H1 (cell line): ENCODE data around the gene THAP7. TPM values are rescaled to one million over a fixed set of nuclear protein-coding genes. Genes with fewer than 3 reads are reported as not detected.
"Not testable (repeated sequence)": the region's sequence is repeated elsewhere in the genome, so short reads cannot be mapped to it uniquely, and the experiment has no call there.

Experiments
- CTCF ChIA-PET: fragments of 300-600 bp; sonication (Branson Sonifier 250); formaldehyde crosslinking; loops from one replicate; lab custom pipeline; 2021; ENCODE audit not compliant: partially characterized antibody; lab: Charles Lee
- POLR2A ChIA-PET: fragments of 300-600 bp; sonication (Branson Sonifier 250); formaldehyde crosslinking; loops from one replicate; lab custom pipeline; 2021; ENCODE audit warnings: inconsistent platforms; ENCODE audit not compliant: partially characterized antibody; lab: Charles Lee
- DNase-seq, 2 experiments: peaks; one replicate each; pipeline versions ENCODE4 v3.0.0 to v3.0.0-alpha.2; 2010 to 2022; ENCODE audit warnings: low spot score in 2 of 2, low read depth in 1 of 2, mixed read lengths in 1 of 2
- FAIRE-seq: peaks from 2 replicates; lab custom pipeline; 2011; peaks lifted over from hg19 to GRCh38; lab: Jason Lieb, UNC
- H2AFZ ChIP-seq: 2 replicates; pipeline ENCODE4 v1.8.1; 2012; ENCODE audit warnings: low read length, inconsistent platforms
- H2AK5ac ChIP-seq: 2 replicates; pipeline ENCODE4 v1.6.1; 2013; ENCODE audit warnings: low read depth, low read length
- H2BK120ac ChIP-seq: replicated peaks from 2 replicates; pipeline ENCODE3; 2013; ENCODE audit warnings: low read depth, low read length, inconsistent platforms
- H2BK12ac ChIP-seq: 2 replicates; pipeline ENCODE4 v1.6.1; 2013; ENCODE audit warnings: low read depth, low read length
- H2BK15ac ChIP-seq: 2 replicates; pipeline ENCODE4 v1.6.1; 2013; ENCODE audit warnings: low read length
- H2BK20ac ChIP-seq: 2 replicates; pipeline ENCODE4 v1.6.1; 2013; ENCODE audit warnings: low read length
- H2BK5ac ChIP-seq: 2 replicates; pipeline ENCODE4 v1.6.1; 2013; ENCODE audit warnings: low read depth, low read length
- H3K14ac ChIP-seq: 2 replicates; pipeline ENCODE4 v1.6.1; 2013; ENCODE audit warnings: inconsistent platforms; ENCODE audit not compliant: insufficient read length
- H3K18ac ChIP-seq: 2 replicates; pipeline ENCODE4 v1.6.1; 2013; ENCODE audit warnings: low read length; ENCODE audit errors: extremely low read depth
- H3K23ac ChIP-seq: 2 replicates; pipeline ENCODE4 v1.6.1; 2013; ENCODE audit warnings: inconsistent platforms; ENCODE audit not compliant: insufficient read length
- H3K23me2 ChIP-seq: 2 replicates; pipeline ENCODE4 v1.6.1; 2013; ENCODE audit warnings: low read depth, low read length
- H3K27ac ChIP-seq: 2 replicates; pipeline ENCODE4 v1.6.1; 2011; ENCODE audit warnings: low read depth, low read length, inconsistent platforms
- H3K27me3 ChIP-seq, 4 experiments: replicated peaks in 1 of 4; 1 replicate in 1 of 4; 2 replicates in 3 of 4; pipeline versions ENCODE4 v1.6.1 to v1.8.1; 2011 to 2013; ENCODE audit warnings: low read length in 3 of 4, mild to moderate bottlenecking in 3 of 4, inconsistent platforms in 2 of 4, mixed read lengths in 2 of 4, moderate library complexity in 1 of 4; ENCODE audit not compliant: control insufficient read depth in 3 of 4, insufficient read depth in 3 of 4; ENCODE audit errors: extremely low read depth in 1 of 4
- H3K36me3 ChIP-seq, 4 experiments: 2 replicates each; pipeline versions ENCODE4 v1.6.1 to v1.8.1; 2011 to 2013; ENCODE audit warnings: mild to moderate bottlenecking in 4 of 4, low read length in 3 of 4, moderate library complexity in 2 of 4, control low read depth in 1 of 4, inconsistent platforms in 1 of 4; ENCODE audit not compliant: insufficient read depth in 4 of 4, control insufficient read depth in 2 of 4
- H3K4ac ChIP-seq: replicated peaks from 2 replicates; pipeline ENCODE3; 2013; ENCODE audit warnings: low read length, low read depth, mixed read lengths, inconsistent platforms; ENCODE audit not compliant: insufficient read length
- H3K4me1 ChIP-seq, 4 experiments: replicated peaks in 1 of 4; 1 replicate in 1 of 4; 2 replicates in 3 of 4; pipeline versions ENCODE4 v1.6.1 to v1.8.1; 2011 to 2013; ENCODE audit warnings: low read length in 3 of 4, inconsistent platforms in 2 of 4, mixed read lengths in 1 of 4; ENCODE audit not compliant: insufficient read depth in 4 of 4, control insufficient read depth in 3 of 4
- H3K4me2 ChIP-seq, 2 experiments: 2 replicates each; pipeline versions ENCODE4 v1.6.1 to v1.8.1; 2011 to 2013; ENCODE audit warnings: low read depth in 2 of 2, low read length in 2 of 2, control low read depth in 1 of 2, inconsistent platforms in 1 of 2, mild to moderate bottlenecking in 1 of 2; ENCODE audit not compliant: insufficient read depth in 1 of 2
- H3K4me3 ChIP-seq, 4 experiments: fragments of 200-600, 300-600 bp in 1 of 4; sonication (generic), shearing (Covaris generic), sonication (Bioruptor Twin) in 1 of 4; 2 replicates each; pipeline versions ENCODE4 v1.5.1 to v1.8.1; 2011 to 2016; ENCODE audit warnings: low read length in 4 of 4, low read depth in 3 of 4, control low read depth in 2 of 4, inconsistent platforms in 2 of 4, mild to moderate bottlenecking in 2 of 4, mixed read lengths in 1 of 4, moderate library complexity in 1 of 4; ENCODE audit not compliant: insufficient read depth in 2 of 4; ENCODE audit errors: extremely low read depth in 1 of 4
- H3K56ac ChIP-seq: replicated peaks from 2 replicates; pipeline ENCODE3; 2013; ENCODE audit warnings: low read depth, mild to moderate bottlenecking, mixed read lengths, low read length, inconsistent platforms; ENCODE audit not compliant: insufficient read length
- H3K79me1 ChIP-seq: 2 replicates; pipeline ENCODE4 v1.6.1; 2013; ENCODE audit warnings: low read depth, low read length, control low read depth
- H3K79me2 ChIP-seq, 2 experiments: 2 replicates each; pipeline versions ENCODE4 v1.6.1 to v1.8.1; 2012 to 2013; ENCODE audit warnings: low read length in 2 of 2, mild to moderate bottlenecking in 2 of 2, inconsistent platforms in 1 of 2; ENCODE audit not compliant: insufficient read depth in 2 of 2, control insufficient read depth in 1 of 2
- H3K9ac ChIP-seq, 4 experiments: replicated peaks in 1 of 4; 1 replicate in 1 of 4; 2 replicates in 3 of 4; pipeline versions ENCODE4 v1.6.1 to v1.8.1; 2011 to 2013; ENCODE audit warnings: low read depth in 3 of 4, low read length in 3 of 4, control low read depth in 2 of 4, mild to moderate bottlenecking in 2 of 4, moderate library complexity in 2 of 4, inconsistent platforms in 1 of 4; ENCODE audit errors: extremely low read depth in 1 of 4
- H3K9me3 ChIP-seq, 2 experiments: 2 replicates each; pipeline versions ENCODE4 v1.6.1 to v1.8.1; 2012 to 2013; ENCODE audit warnings: mild to moderate bottlenecking in 2 of 2, moderate library complexity in 2 of 2, control low read depth in 1 of 2, inconsistent platforms in 1 of 2, low read depth in 1 of 2, low read length in 1 of 2, mixed read lengths in 1 of 2; ENCODE audit not compliant: insufficient read depth in 2 of 2
- H4K20me1 ChIP-seq, 2 experiments: replicated peaks in 1 of 2; 2 replicates each; pipeline versions ENCODE3 to v1.8.1; 2011 to 2013; ENCODE audit warnings: inconsistent platforms in 2 of 2, low read length in 2 of 2, mild to moderate bottlenecking in 1 of 2; ENCODE audit not compliant: insufficient read depth in 2 of 2, control insufficient read depth in 1 of 2
- H4K5ac ChIP-seq: 2 replicates; pipeline ENCODE4 v1.6.1; 2013; ENCODE audit warnings: low read length, low read depth, mixed read lengths, inconsistent platforms; ENCODE audit not compliant: insufficient read length
- H4K8ac ChIP-seq: 2 replicates; pipeline ENCODE4 v1.8.0; 2013; ENCODE audit warnings: mild to moderate bottlenecking, moderate library complexity, low read length, inconsistent platforms; ENCODE audit not compliant: insufficient read depth; ENCODE audit errors: extremely low read depth
- H4K91ac ChIP-seq: replicated peaks from 2 replicates; pipeline ENCODE3; 2013; ENCODE audit warnings: low read length, mixed read lengths, inconsistent platforms; ENCODE audit not compliant: insufficient read length
- WGBS, 2 experiments: shearing (Covaris generic) in 1 of 2; methylation state at CpG; one replicate each; pipeline versions ENCODE4 v1.1.6 to v1.1.7; 2013 to 2015; ENCODE audit warnings: low lambda C conversion rate in 2 of 2, mixed read lengths in 2 of 2, inconsistent platforms in 1 of 2, low coverage in 1 of 2, missing lambda C conversion rate in 1 of 2; ENCODE audit not compliant: insufficient replicate concordance in 2 of 2, insufficient coverage in 1 of 2, insufficient read length in 1 of 2; ENCODE audit errors: extremely low coverage in 1 of 2, missing lambda C conversion rate in 1 of 2; 5-methylcytosine and 5-hydroxymethylcytosine counted together
- polyA plus RNA-seq, 7 experiments: library from polyadenylated mRNA; depleted of rRNA in 3 of 7; stranded (reverse) in 5 of 7; unstranded in 2 of 7; fragments of >200 nt in 5 of 7; fragments of 200-250 nt in 2 of 7; gene quantifications; 1 replicate in 5 of 7; 2 replicates in 1 of 7; 4 replicates in 1 of 7; pipeline versions ENCODE4 v1.2.1 to v1.2.3, GENCODE V29; 2011 to 2013; ENCODE audit warnings: missing spikeins in 2 of 7, mixed read lengths in 2 of 7
- total RNA-seq: library from RNA; stranded (reverse); fragmentation: NEBNext Ultra II Directional; extraction: Animal tissue kit (Norgen Biotek cat#: 25700); gene quantifications from 2 replicates; pipeline ENCODE4 v1.2.1, GENCODE V29; 2021

THAP7 gene
- total and polyA plus RNA-seq, 2 of the 8 experiments (the other 6 are each of a cell fraction or from before 2014, with no cell fraction given): 16.9 to 32.5 TPM

GRCh38 chr22:20972014-20972694 is 29.8 kb downstream of the THAP7 start:
- H2BK5ac ChIP-seq, H2AK5ac ChIP-seq, H4K5ac ChIP-seq, FAIRE-seq, H3K9ac ChIP-seq, H3K27ac ChIP-seq, H3K4me3 ChIP-seq, H3K4ac ChIP-seq, H3K36me3 ChIP-seq, H4K8ac ChIP-seq, H2BK120ac ChIP-seq, DNase-seq, H2BK15ac ChIP-seq, H3K56ac ChIP-seq, H3K9me3 ChIP-seq, H3K4me2 ChIP-seq, H3K79me1 ChIP-seq, H4K91ac ChIP-seq, H4K20me1 ChIP-seq, H3K14ac ChIP-seq, H3K18ac ChIP-seq, H2BK12ac ChIP-seq, H2AFZ ChIP-seq, H3K23ac ChIP-seq, H2BK20ac ChIP-seq, H3K23me2 ChIP-seq, H3K79me2 ChIP-seq: not testable (repeated sequence)
- POLR2A ChIA-PET: interaction anchor here (2.3 kb wide), 1 partner anchor 10 kb away, joined by 11 read pairs; the partner anchor contains the start of gene LZTR1
- WGBS, 2 experiments: 92% methylated on average over 9 of the region's 11 CpGs; no CpG with 5 or more reads in 1 of the 2 experiments
- H3K4me1 ChIP-seq: peaks cover 0 to 16% (median 11%) of the 10 kb centered on the region in 4 experiments; a peak in 6 of 7 replicates
- H3K27me3 ChIP-seq: peaks cover 2 to 29% (median 16%) of the 10 kb centered on the region in 4 experiments
- CTCF ChIA-PET: interaction anchor here (0.7 to 10.9 kb wide), 7 partner anchors 10 to 121 kb away, joined by 3 to 115 read pairs (median 4); partner anchors contain the start of gene LZTR1
